Cardiac septum (tissue), 1 donor: Measurements from ENCODE around the gene CCT7. TPM values are rescaled to one million over a fixed set of nuclear protein-coding genes. Genes with fewer than 3 reads are reported as not detected.
A peak's percentile ranks its signal among the peaks of the same experiment; 100 is the strongest.

Source experiments
- DNase-seq: peaks from one replicate; pipeline ENCODE4 v3.0.0-alpha.2; 2020; ENCODE audit warnings: low spot score
- intact Hi-C: fragments of 100-400 bp; cut with DNase I; formaldehyde crosslinking; loops from one replicate; pipeline ENCODE4 v1.14.0; 2022
- total RNA-seq: library from RNA; stranded (reverse); fragmentation: NEBNext Ultra II Directional; extraction: Animal tissue kit (Norgen Biotek cat#: 25700); gene quantifications from one replicate; pipeline ENCODE4 v1.2.1, GENCODE V29; 2021
- donor health status: DM: no; HTN: no; CAD: no.

The CCT7 gene
- total RNA-seq, 1 donor from 2014 or later = 186 TPM

DNA sequence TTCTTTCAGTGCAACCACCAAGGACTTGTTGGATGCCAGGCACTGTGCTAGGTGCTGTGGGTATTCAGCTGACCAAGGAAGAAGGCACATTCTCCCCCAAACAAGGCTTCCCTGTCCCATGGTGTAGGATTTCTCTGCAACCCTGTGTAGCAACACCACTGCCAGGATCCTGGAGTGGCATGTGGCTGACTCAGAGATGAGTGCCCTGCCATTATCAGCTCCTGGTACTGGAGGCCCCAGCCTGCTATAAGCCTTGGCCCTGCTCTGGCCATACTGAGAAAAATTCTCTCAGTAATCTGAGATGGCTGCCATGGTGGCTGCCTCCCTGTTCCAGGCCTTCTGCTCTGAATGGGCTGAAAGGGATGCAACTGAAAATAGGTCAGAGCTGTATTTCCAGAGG, 15.8 kb upstream of the CCT7 start:
- intact Hi-C loops = no loop called here
- DNase-seq = no peak

- no peak for DNase-seq
- intact Hi-C loops = no loop called here
Measured at GRCh38 chr2:73223821-73224220, 10.3 kb upstream of the CCT7 start.

DNA sequence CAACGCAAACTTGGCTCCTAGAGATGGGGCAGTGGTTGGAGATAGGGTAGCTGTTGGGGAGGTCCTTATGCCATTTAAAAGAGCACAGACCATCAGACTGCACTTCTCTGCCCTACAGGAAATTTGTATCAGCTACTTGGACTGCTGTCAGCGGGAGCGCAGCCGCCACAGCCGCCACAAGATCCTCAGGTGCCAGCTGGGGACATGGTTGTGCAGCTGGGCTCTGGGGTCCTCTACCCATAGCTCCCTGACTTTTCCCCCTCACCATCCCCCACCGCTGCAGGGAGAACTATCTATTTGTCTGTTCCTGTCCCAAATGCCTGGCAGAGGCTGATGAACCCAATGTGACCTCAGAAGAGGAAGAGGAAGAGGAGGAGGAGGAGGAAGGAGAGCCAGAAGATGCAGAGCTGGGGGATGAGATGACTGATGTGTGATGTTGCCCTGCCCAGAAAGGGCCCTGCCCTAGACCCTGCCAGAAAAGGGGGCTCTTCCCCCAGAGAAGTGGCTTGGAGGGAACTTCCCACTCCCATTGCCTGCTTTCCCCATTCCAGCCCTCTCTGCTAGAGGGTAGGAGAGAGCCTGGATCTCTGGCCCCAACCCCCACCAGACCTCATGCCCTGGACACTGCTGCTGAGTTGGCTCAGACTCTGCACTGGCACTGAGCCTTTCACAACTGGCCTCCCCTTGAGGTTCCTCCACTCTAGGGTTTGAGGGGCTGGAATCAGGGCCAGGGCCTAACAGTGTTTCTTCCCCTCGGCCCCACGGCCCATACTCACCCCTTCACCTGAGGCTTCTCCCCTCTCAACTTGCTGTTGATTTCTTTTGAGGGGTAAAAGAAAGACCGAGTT, 8.4 kb upstream of the CCT7 start:
- DNase-seq = no peak
- intact Hi-C loops = no loop called here

GRCh38 chr2:73227086-73227485, 7.0 kb upstream of the CCT7 start:
- intact Hi-C loops = no loop called here
- no peak for DNase-seq

- intact Hi-C loops = no loop called here
Measured at GRCh38 chr2:73228631-73229030, 5.5 kb upstream of the CCT7 start.

DNA sequence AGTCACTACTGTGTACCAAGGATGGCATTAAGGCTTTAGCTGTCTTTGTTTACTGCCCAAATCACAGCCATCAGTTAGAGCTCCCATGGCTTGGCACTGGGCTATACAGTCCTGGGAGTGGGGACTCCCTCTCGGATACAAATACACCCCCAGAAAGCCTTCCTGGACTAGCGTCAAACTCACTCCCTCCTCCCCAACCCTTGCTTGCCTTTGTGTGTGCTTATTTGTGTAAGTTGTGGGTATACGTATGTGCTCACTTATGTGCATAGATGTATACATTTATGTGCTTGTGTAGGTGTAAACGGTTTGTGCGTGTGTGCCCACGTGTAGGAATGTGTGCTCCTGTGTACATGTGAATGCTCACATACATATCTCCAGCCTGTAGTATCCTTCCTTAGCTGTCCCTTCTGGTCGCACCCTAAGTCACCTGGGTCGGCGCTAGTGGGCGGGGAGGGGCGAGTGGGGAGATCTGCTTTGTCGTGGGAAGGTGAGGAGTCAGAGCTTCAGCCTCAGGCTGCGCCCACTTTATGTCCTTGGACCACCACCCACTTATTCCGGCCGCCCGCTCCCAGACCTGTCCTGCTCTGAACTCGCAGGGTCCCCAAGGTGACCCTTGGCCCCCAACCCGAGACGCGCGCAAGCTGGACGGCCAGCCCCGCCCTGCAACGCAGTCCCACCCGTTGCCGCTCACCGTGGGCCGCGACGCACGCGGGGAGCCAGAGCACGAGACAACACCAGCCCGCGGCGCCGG, 1.5 kb upstream of the CCT7 start:
- intact Hi-C loops = loop anchor here (1.0 to 5.0 kb wide), 3 partner anchors 18 to 155 kb away; partner anchors contain the start of genes ALMS1, RAB11FIP5 and SMYD5
- DNase-seq = no peak

More at GRCh38 chr2:73228631-73229030, 5.5 kb upstream of the CCT7 start:
- DNase-seq = no peak

DNA sequence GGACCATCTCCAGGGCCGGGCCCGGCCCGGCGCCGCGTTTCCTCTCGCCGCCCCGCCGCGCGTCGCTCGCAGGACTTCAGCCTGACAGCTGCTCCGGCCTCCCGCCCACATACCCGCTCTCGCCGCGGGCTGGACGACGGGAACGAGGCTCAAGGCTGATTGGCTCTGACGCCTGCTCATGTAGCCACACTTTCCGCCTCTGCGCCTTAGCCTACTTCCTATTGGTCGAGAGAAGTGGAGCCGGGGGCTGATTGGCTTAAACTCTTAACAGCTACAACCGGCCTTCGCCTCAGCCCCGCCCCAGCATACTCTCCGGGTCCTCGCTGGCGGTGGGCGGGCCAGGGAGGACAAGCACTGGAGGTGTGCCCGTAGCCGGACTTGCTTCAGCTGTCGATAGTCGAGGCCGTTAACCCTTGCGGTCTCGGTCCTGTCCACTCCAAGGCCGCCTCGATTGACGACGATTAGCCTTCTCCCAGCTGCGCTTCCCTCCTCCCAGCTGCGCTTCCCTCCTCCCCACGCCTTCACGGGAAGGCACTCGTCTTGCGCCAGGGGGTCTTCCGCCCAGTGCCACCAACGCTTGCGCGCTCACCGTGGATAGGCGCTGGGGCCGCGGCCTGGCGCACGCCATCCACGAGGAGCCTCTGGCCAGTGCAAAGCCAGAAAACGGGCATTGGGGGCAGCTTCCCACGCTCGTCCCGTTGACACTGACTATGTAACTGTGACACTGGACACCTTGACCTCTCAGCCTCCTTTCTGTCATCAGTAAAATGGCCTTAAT, 765 bp upstream of the CCT7 start, which contains the start of gene PRADC1:
Gene PRADC1, minus strand, starts transcription at position 86 of the 778 bp plus-strand sequence. Its CDS starts 79 bp downstream, at position 7.
- DNase-seq = peak; percentile 100
- intact Hi-C loops = loop anchor here (1.0 to 5.0 kb wide), 3 partner anchors 19 to 154 kb away; partner anchors contain the start of genes ALMS1, RAB11FIP5 and SMYD5

DNA sequence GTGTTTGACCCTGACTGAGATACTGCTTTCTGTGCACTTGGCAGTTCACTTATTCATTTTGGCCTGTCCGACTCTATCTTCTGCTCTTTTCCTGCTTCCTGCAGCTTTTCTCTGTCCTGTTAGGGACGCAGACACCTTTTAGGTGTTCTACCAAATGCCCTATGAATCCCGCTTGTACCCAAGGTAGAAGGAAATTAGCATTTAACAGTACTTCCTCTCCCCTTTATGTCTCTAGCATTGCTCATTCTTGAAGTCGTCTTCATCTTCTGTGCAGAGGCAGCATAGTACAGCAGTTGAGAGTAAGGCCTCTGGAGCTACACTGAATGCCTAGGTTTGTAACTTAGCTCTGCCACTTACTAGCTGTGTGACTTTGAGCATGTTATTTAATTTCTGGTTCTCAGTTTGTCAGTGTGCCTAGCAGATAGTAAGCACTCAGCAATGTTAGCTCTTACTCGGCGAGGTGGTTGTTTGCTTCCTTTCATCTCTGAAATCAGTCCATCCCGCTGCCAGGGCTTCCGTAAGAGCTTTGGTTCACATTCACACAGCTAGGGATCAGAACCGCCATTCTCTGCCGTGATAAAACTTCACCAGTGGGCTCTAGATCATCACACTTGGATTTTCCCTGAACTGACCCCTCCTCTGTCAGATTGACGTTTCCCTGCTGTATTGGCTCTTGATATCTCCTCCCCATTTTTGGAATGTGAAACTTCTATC, 1.4 kb downstream of the CCT7 start:
- intact Hi-C loops = no loop called here
- DNase-seq = no peak

GRCh38 chr2:73237168-73237567, 3.1 kb downstream of the CCT7 start:
- no peak for DNase-seq
- intact Hi-C loops = no loop called here

- intact Hi-C loops = no loop called here
- no peak for DNase-seq
Measured at GRCh38 chr2:73238149-73238548, 4.0 kb downstream of the CCT7 start.

DNA sequence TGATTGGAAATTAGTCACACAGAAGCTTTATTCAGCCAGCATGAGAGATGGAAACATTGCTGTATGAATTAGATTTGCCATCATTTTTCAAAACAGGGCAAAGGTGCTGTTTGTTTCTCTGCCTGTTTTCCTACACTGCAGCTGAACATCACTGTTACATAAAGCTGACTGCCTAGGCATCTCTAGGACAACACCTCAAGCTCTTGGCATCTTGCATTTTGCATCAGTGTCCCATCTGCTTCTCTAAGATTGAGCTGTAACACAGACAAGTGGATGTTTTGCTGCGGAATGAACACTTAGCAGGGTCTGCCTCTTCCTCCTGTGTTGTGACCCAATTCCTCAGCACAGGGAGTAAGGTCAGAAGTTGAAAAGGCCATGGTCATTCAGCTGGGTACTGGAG, 4.9 kb downstream of the CCT7 start:
- DNase-seq = no peak
- intact Hi-C loops = no loop called here

DNA sequence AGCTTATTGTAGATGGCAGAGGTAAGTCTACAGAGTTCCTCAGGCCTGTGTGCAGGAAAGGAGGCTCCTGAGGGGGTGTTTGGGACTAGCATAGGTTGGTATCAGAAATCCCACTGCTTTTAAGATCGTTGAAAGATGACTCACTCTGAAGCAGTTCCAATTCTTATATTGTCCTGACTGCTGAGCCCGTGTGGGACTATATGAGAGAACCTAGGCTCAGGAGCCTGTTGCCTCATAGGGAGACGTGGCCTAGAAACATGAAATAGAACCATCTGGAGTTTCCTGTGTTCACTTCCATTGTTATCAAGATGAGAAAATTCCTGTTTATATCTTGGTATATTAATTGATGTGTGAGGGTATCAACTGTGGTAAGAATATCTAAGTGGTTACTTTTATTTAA, 5.7 kb downstream of the CCT7 start:
- intact Hi-C loops = no loop called here
- DNase-seq = no peak

GRCh38 chr2:73243884-73244570, 9.9 kb downstream of the CCT7 start:
- no peak for DNase-seq
- intact Hi-C loops = no loop called here

GRCh38 chr2:73244580-73244979, 10.5 kb downstream of the CCT7 start:
- DNase-seq = no peak
- intact Hi-C loops = no loop called here

DNA sequence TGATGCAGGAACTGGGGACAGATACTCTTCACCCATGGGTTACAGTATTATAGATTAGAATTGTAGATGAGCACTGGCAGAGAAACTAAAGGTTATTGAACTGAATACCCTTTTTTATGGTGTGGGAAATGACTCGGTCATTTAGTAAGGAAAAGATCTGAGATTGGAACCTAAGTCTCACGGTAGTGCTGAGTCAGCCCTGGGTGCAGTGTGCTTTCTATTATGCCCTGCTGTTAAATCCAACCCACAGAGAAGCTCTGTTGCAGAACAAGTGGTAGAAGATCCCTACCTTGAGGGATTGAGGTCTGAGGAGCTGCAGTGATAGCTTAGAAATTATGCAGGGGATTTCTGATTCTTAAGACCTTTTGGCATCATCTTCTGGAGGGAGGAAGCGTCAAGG, 12.7 kb downstream of the CCT7 start:
- intact Hi-C loops = no loop called here
- no peak for DNase-seq

GRCh38 chr2:73249636-73250035, 15.5 kb downstream of the CCT7 start:
- peak; percentile 54 for DNase-seq
- intact Hi-C loops = no loop called here

DNA sequence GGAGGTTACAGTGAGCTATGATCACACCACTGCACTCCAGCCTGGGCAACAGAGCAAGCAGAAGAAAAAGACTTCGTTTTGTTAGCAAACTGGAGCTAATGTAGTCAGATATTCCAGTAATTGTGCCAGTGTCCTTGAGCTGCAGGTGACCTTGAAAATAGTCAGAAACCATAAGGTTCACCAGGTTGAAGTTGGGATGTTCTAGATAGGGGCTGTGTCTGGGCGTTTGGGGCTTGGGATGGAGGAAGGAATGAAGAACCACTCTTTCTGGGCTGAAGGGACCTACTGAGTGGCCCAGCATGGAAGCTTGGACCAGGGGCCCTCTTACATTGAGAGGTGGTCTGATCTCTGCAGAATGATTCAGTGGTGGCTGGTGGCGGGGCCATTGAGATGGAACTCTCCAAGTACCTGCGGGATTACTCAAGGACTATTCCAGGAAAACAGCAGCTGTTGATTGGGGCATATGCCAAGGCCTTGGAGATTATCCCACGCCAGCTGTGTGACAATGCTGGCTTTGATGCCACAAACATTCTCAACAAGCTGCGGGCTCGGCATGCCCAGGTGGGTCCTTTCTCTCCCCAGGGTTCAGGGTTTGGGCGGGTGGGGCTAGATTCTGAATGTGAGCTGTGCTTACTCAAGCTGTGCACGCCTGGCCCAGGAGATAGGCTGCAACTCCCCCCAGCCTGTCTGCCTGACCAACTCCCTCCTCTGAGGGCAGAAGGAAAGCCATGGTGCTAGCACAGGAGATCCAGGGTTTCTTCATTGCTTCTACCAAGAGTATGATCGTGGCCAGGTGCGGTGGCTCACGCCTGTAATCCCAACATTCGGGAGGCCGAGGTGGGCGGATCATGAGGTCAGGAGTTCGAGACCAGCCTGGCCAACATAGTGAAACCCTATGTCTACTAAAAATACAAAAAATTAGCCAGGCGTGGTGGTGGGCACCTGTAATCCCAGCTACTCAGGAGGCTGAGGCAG, 17.1 kb downstream of the CCT7 start:
- intact Hi-C loops = no loop called here
- peak; percentile 59 for DNase-seq
